IMR-90 (cell line): Measurements from ENCODE around the gene TRAPPC3L. TPM values are rescaled to one million over a fixed set of nuclear protein-coding genes. Genes with fewer than 3 reads are reported as not detected.

ENCODE experiments used
- ATAC-seq: fragments of 200-7000 bp; cut with Tn5 transposase; 2 replicates; pipeline ENCODE4 v1.9.1; 2020; ENCODE audit warnings: low read depth, mild to moderate bottlenecking, moderate library complexity
- BruUV-seq: library from RNA; stranded (reverse); fragments of 400-500 nt; replicated peaks from 2 replicates; lab custom pipeline; 2021; lab: Mats Ljungman, UMichigan
- CTCF ChIA-PET: fragments of 300-600 bp; formaldehyde crosslinking; extraction: SDS; loops from one replicate; lab custom pipeline; 2021; ENCODE audit warnings: antibody characterized with exemption; lab: Yijun Ruan, JAX
- POLR2A ChIA-PET: fragments of 300-600 bp; sonication (Branson Sonifier 250); formaldehyde crosslinking; loops from one replicate; lab custom pipeline; 2022; ENCODE audit warnings: antibody characterized with exemption; ENCODE audit not compliant: unreplicated experiment; lab: Charles Lee
- DNase-seq: peaks from one replicate; pipeline ENCODE4 v3.0.0; 2013
- H2AFZ ChIP-seq: replicated peaks from 2 replicates; pipeline ENCODE3; 2013; ENCODE audit warnings: low read length, mild to moderate bottlenecking; ENCODE audit not compliant: poor library complexity
- H2AK5ac ChIP-seq: 2 replicates; pipeline ENCODE4 v1.6.1; 2013; ENCODE audit warnings: low read depth, low read length, inconsistent platforms
- H2AK9ac ChIP-seq: replicated peaks from 2 replicates; pipeline ENCODE3; 2013; ENCODE audit warnings: mild to moderate bottlenecking, low read depth, low read length, moderate library complexity; ENCODE audit not compliant: poor library complexity
- H2BK120ac ChIP-seq: 2 replicates; pipeline ENCODE4 v1.6.1; 2013; ENCODE audit warnings: low read depth, low read length, inconsistent platforms
- H2BK15ac ChIP-seq: 3 replicates; pipeline ENCODE4 v1.6.1; 2013; ENCODE audit warnings: low read depth, low read length, inconsistent platforms
- H2BK20ac ChIP-seq: 2 replicates; pipeline ENCODE4 v1.6.1; 2013; ENCODE audit warnings: low read depth, mild to moderate bottlenecking, inconsistent platforms, low read length, moderate library complexity
- H2BK5ac ChIP-seq: 2 replicates; pipeline ENCODE4 v1.6.1; 2013; ENCODE audit warnings: mild to moderate bottlenecking, low read depth, low read length, inconsistent platforms; ENCODE audit not compliant: poor library complexity, severe bottlenecking
- H3K14ac ChIP-seq: replicated peaks from 2 replicates; pipeline ENCODE4 v1.6.1; 2013; ENCODE audit warnings: low read depth, low read length, inconsistent platforms
- H3K18ac ChIP-seq: 2 replicates; pipeline ENCODE4 v1.6.1; 2013; ENCODE audit warnings: low read depth, low read length, control low read depth
- H3K23ac ChIP-seq: 2 replicates; pipeline ENCODE4 v1.6.1; 2013; ENCODE audit warnings: low read depth, low read length, inconsistent platforms
- H3K27ac ChIP-seq: 2 replicates; pipeline ENCODE4 v1.5.1; 2013; ENCODE audit warnings: mild to moderate bottlenecking, control low read depth, low read length; ENCODE audit not compliant: insufficient read depth
- H3K27me3 ChIP-seq: 2 replicates; pipeline ENCODE4 v1.6.1; 2013; ENCODE audit warnings: low read length; ENCODE audit not compliant: control insufficient read depth, insufficient read depth
- H3K36me3 ChIP-seq: 2 replicates; pipeline ENCODE4 v1.6.1; 2013; ENCODE audit warnings: low read length, mixed read lengths; ENCODE audit not compliant: control insufficient read depth, insufficient read depth
- H3K4ac ChIP-seq: 2 replicates; pipeline ENCODE4 v1.6.1; 2013; ENCODE audit warnings: low read depth, low read length, inconsistent platforms
- H3K4me1 ChIP-seq: 2 replicates; pipeline ENCODE4 v1.6.1; 2013; ENCODE audit warnings: low read length, mixed read lengths; ENCODE audit not compliant: control insufficient read depth, insufficient read depth
- H3K4me2 ChIP-seq: 2 replicates; pipeline ENCODE4 v1.6.1; 2013; ENCODE audit warnings: low read depth, mild to moderate bottlenecking, control low read depth, low read length, moderate library complexity
- H3K4me3 ChIP-seq: 2 replicates; pipeline ENCODE4 v1.5.1; 2013; ENCODE audit warnings: low read depth, mild to moderate bottlenecking, control low read depth, low read length, moderate library complexity; ENCODE audit not compliant: insufficient read depth
- H3K56ac ChIP-seq: 2 replicates; pipeline ENCODE4 v1.6.1; 2013; ENCODE audit warnings: low read length, inconsistent platforms; ENCODE audit not compliant: insufficient read depth; ENCODE audit errors: extremely low read depth
- H3K79me1 ChIP-seq, 2 experiments: 2 replicates each; pipeline ENCODE4 v1.6.1; 2013; ENCODE audit warnings: low read length in 2 of 2, inconsistent platforms in 1 of 2, low read depth in 1 of 2
- H3K9ac ChIP-seq: 2 replicates; pipeline ENCODE4 v1.6.1; 2013; ENCODE audit warnings: low read depth, low read length, control low read depth
- H3K9me1 ChIP-seq: 2 replicates; pipeline ENCODE4 v1.6.1; 2013; ENCODE audit warnings: low read length, inconsistent platforms; ENCODE audit not compliant: insufficient read depth
- H3K9me3 ChIP-seq: 2 replicates; pipeline ENCODE4 v1.6.1; 2013; ENCODE audit warnings: low read length; ENCODE audit not compliant: control insufficient read depth, insufficient read depth
- H4K20me1 ChIP-seq: 2 replicates; pipeline ENCODE4 v1.6.1; 2013; ENCODE audit warnings: low read length, inconsistent platforms; ENCODE audit not compliant: insufficient read depth
- H4K5ac ChIP-seq: 2 replicates; pipeline ENCODE4 v1.6.1; 2013; ENCODE audit warnings: mild to moderate bottlenecking, low read depth, low read length, control low read depth
- H4K8ac ChIP-seq, 2 experiments: 2 replicates each; pipeline ENCODE4 v1.6.1; 2013; ENCODE audit warnings: low read depth in 2 of 2, low read length in 2 of 2, control low read depth in 1 of 2, inconsistent platforms in 1 of 2
- H4K91ac ChIP-seq: 2 replicates; pipeline ENCODE4 v1.6.1; 2013; ENCODE audit warnings: low read depth, low read length, inconsistent platforms; ENCODE audit not compliant: insufficient read depth
- MXI1 ChIP-seq: IDR thresholded peaks from 2 replicates; pipeline ENCODE4 v1.6.1; 2012; ENCODE audit warnings: low read depth, mild to moderate bottlenecking, low read length, moderate library complexity, borderline replicate concordance
- SMC3 ChIP-seq: fragments of 150-350 bp; IDR thresholded peaks from 2 replicates; pipeline ENCODE4 v1.6.1; 2016; ENCODE audit warnings: low read depth, mild to moderate bottlenecking, antibody characterized with exemption, low read length, moderate library complexity
- WGBS, 2 experiments: methylation state at CpG; one replicate each; pipeline versions ENCODE4 v1.1.5 to v1.1.7; 2013; ENCODE audit warnings: missing lambda C conversion rate in 2 of 2; ENCODE audit not compliant: insufficient read length in 1 of 2; ENCODE audit errors: extremely low coverage in 2 of 2; 5-methylcytosine and 5-hydroxymethylcytosine counted together
- dilution Hi-C: fragments of 300-500 bp; cut with HindIII; formaldehyde crosslinking; loops from one replicate; pipeline ENCODE4 v1.14.3; 2018; ENCODE audit warnings: low sequenced_read_pairs; ENCODE audit not compliant: unreplicated experiment
- in situ Hi-C: fragments of 300-500 bp; cut with MboI; formaldehyde crosslinking; loops from 3 replicates; pipeline ENCODE4 v1.14.3; 2019; ENCODE audit warnings: low sequenced_read_pairs, inconsistent platforms, mixed read lengths
- intact Hi-C: fragments of 100-400 bp; cut with micrococcal nuclease; formaldehyde crosslinking; loops from 2 replicates; pipeline ENCODE4 v1.10.0; 2022
- polyA plus RNA-seq, 3 experiments: library from polyadenylated mRNA; depleted of rRNA; stranded (reverse); fragments of >200 nt; gene quantifications; 2 replicates each; pipeline ENCODE4 v1.2.3, GENCODE V29; 2012; ENCODE audit warnings: low replicate concordance in 1 of 3
- total RNA-seq: library from RNA; depleted of rRNA; stranded (reverse); fragments of >200 nt; gene quantifications from 2 replicates; pipeline ENCODE4 v1.2.3, GENCODE V29; 2012

TRAPPC3L gene
- total and polyA plus RNA-seq, 2 of the 4 experiments (the other 2 are of a cell fraction) = 0.03 TPM; not detected in 1

DNA sequence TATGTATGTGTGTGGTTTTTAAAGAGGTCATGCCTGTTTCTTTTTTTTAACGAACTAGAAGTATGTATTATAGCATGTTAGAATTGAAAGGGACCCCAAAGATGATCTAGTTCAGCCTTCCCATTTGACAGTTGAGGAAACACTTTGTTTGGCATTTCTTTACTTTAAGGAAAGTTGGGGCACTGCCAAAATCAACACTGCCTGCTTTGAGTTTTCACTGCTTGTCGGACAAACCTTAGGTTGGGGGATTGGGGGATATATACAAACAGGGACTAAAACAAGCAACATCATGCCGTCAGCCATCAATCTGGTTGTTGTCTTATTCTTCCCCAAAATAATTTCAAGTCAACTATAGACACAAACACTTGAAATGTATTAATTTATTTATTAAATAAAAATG is 98.4 kb downstream of the TRAPPC3L start:
- BruUV-seq = no TSS peak
- H2AK5ac ChIP-seq = peak overlapping the region; percentile 37; the same call in 1 of the 2 replicates
- intact Hi-C loops = loop anchor here (1.0 to 5.0 kb wide), 3 partner anchors 64 to 115 kb away; partner anchors contain the start of genes CALHM5 and DSE
- no peaks in the 10 kb centered on the region for H3K27me3 ChIP-seq
- peak overlapping the region; percentile 94 for H3K4me2 ChIP-seq
- H3K4me1 ChIP-seq = peaks cover 9% of the 10 kb centered on the region
- DNase-seq (no peak), ATAC-seq (no peak)
- dilution Hi-C loops = no loop called here
- H3K9ac ChIP-seq = peak overlapping the region; percentile 66; the same call in 1 of the 2 replicates
- H2AK9ac ChIP-seq = no peak overlapping the region
- H3K14ac ChIP-seq = peak overlapping the region; percentile 29; the same call in 1 of the 2 replicates
- H2BK20ac ChIP-seq = peak overlapping the region; percentile 88
- H3K23ac ChIP-seq = peak overlapping the region; percentile 61
- H3K27ac ChIP-seq = peak overlapping the region; percentile 96; the same call in 1 of the 2 replicates
- H4K20me1 ChIP-seq = peaks cover 3% of the 10 kb centered on the region; the same call in 1 of the 2 replicates
- peak overlapping the region; percentile 70; the same call in 1 of the 2 replicates for H3K56ac ChIP-seq
- H3K9me1 ChIP-seq = peaks cover 23% of the 10 kb centered on the region
- no peak overlapping the region for H3K4me3 ChIP-seq
- H4K8ac ChIP-seq = peak overlapping the region in 1 of 2 experiments; percentile 82; a peak in 2 of 4 replicates
- 20% methylated on average over 1 of the region's 3 CpGs; no CpG with 5 or more reads in 1 of the 2 experiments for WGBS, 2 experiments
- peak overlapping the region; percentile 36 for H4K5ac ChIP-seq
- ChIA-PET CTCF (interaction anchor here (0.6 to 2.8 kb wide), 5 partner anchors 14 to 159 kb away, joined by 3 to 12 read pairs (median 3); partner anchors contain the start of gene CALHM5), POLR2A (no interaction called here)
- peak overlapping the region; percentile 75 for H3K4ac ChIP-seq
- no peak overlapping the region for H2AFZ ChIP-seq
- no peaks in the 10 kb centered on the region for H3K9me3 ChIP-seq
- H3K36me3 ChIP-seq = no peaks in the 10 kb centered on the region; the same call in 1 of the 2 replicates
- H3K18ac ChIP-seq = peak overlapping the region; percentile 97
- H4K91ac ChIP-seq = peak overlapping the region; percentile 73
- in situ Hi-C loops = loop anchor here (25.0 kb wide), 1 partner anchor 160 kb away; the partner anchor contains the start of gene TSPYL1
- peak overlapping the region; percentile 58; the same call in 1 of the 3 replicates for H2BK15ac ChIP-seq
- TF ChIP-seq MXI1 = no peak
- no peak for TF ChIP-seq SMC3
- peak overlapping the region; percentile 88 for H2BK120ac ChIP-seq
- peaks cover 5 to 12% of the 10 kb centered on the region in 2 experiments; a peak in 3 of 4 replicates for H3K79me1 ChIP-seq
- peak overlapping the region; percentile 92 for H2BK5ac ChIP-seq
